ENCODE data around the gene KIAA2012.

DNA sequence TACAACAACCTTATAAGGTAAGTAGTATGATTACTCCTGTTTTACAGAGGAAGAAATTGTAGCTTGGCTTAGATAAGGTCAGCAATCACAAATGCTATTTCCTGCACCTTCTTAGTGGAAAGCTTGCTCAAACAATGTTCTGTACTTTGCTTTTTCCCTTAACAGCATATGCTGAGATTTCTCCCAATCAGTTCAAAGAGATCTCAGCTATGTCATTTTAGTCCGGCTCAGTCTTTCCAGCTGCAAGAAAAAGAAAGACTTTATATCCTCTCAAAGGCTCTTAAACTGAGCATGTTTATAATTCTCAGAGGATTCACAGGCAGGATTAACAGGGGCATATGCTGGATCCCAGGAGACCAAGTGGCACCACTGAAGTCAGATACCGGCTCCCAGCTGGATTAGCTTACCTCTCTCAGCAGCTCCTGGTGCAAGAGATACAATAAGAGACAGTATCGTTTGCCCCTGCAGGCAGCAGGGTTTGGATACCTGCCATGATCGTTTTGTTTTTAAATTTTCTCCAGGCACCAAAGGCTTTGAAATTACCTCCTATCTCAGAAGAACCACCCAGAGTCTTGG lies 29.5 kb downstream of the KIAA2012 start:
- no peak for TF ChIP-seq EZH2 (IDR thresholded peaks at IDR 0.05; ENCODE audit: borderline replicate concordance, low read depth, low read length, severe bottlenecking)
- TF ChIP-seq, protein P1, sequence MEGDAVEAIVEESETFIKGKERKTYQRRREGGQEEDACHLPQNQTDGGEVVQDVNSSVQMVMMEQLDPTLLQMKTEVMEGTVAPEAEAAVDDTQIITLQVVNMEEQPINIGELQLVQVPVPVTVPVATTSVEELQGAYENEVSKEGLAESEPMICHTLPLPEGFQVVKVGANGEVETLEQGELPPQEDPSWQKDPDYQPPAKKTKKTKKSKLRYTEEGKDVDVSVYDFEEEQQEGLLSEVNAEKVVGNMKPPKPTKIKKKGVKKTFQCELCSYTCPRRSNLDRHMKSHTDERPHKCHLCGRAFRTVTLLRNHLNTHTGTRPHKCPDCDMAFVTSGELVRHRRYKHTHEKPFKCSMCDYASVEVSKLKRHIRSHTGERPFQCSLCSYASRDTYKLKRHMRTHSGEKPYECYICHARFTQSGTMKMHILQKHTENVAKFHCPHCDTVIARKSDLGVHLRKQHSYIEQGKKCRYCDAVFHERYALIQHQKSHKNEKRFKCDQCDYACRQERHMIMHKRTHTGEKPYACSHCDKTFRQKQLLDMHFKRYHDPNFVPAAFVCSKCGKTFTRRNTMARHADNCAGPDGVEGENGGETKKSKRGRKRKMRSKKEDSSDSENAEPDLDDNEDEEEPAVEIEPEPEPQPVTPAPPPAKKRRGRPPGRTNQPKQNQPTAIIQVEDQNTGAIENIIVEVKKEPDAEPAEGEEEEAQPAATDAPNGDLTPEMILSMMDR (IDR thresholded peaks at IDR 0.05; ENCODE audit: borderline replicate concordance, extremely low read depth, low read length, poor library complexity, severe bottlenecking): no peak

Data from DND-41 (cell line).